GM12878 (cell line): ENCODE results near the gene HIF1AN. TPM values are rescaled to one million over a fixed set of nuclear protein-coding genes. Genes with fewer than 3 reads are reported as not detected.

Source experiments
- ATAC-seq: fragments of 200-7000 bp; cut with Tn5 transposase; 3 replicates; pipeline ENCODE4 v1.9.1; 2020; ENCODE audit warnings: mild to moderate bottlenecking, moderate library complexity
- BruUV-seq: library from RNA; stranded (reverse); fragments of 400-500 nt; replicated peaks from 2 replicates; lab custom pipeline; 2021; lab: Mats Ljungman, UMichigan
- CTCF ChIA-PET: fragments of 300-600 bp; sonication (Branson Sonifier 250); formaldehyde crosslinking; extraction: SDS; loops from one replicate; lab custom pipeline; 2021; ENCODE audit warnings: inconsistent platforms; lab: Yijun Ruan, JAX
- POLR2A ChIA-PET: fragments of 350-600 bp; formaldehyde crosslinking; extraction: SDS; loops from one replicate; lab custom pipeline; 2021; ENCODE audit warnings: inconsistent platforms; lab: Charles Lee
- RAD21 ChIA-PET: fragments of 300-600 bp; sonication (Branson Sonifier 250); formaldehyde crosslinking; loops from one replicate; lab custom pipeline; 2023; ENCODE audit warnings: antibody characterized with exemption; ENCODE audit not compliant: unreplicated experiment; lab: Charles Lee
- SMC1A ChIA-PET: fragments of 300-600 bp; sonication (Branson Sonifier 250); formaldehyde crosslinking; loops from one replicate; lab custom pipeline; 2023; ENCODE audit not compliant: unreplicated experiment, uncharacterized antibody; lab: Charles Lee
- DNase-seq: peaks from one replicate; pipeline ENCODE4 v3.0.0-alpha.2; 2011; ENCODE audit warnings: low read depth, low spot score
- FAIRE-seq: peaks from 3 replicates; lab custom pipeline; 2011; peaks lifted over from hg19 to GRCh38; lab: Jason Lieb, UNC
- H2AFZ ChIP-seq: 2 replicates; pipeline ENCODE4 v1.6.0; 2011; ENCODE audit warnings: low read depth, low read length, control low read depth; ENCODE audit not compliant: control insufficient read depth
- H3K27ac ChIP-seq: 2 replicates; pipeline ENCODE4 v1.5.1; 2011; ENCODE audit warnings: control low read depth; ENCODE audit not compliant: control insufficient read depth, insufficient read depth
- H3K27me3 ChIP-seq, 2 experiments: replicated peaks in 1 of 2; 2 replicates each; pipeline versions ENCODE4 v1.6.0 to v1.6.1; 2011; ENCODE audit warnings: low read length in 1 of 2; ENCODE audit not compliant: control insufficient read depth in 2 of 2, insufficient read depth in 2 of 2
- H3K36me3 ChIP-seq, 2 experiments: 2 replicates each; pipeline ENCODE4 v1.5.1; 2011; ENCODE audit warnings: low read length in 1 of 2; ENCODE audit not compliant: control insufficient read depth in 2 of 2, insufficient read depth in 2 of 2
- H3K4me1 ChIP-seq: 2 replicates; pipeline ENCODE4 v1.6.1; 2011; ENCODE audit warnings: mild to moderate bottlenecking, low read length, moderate library complexity, mixed read lengths; ENCODE audit not compliant: control insufficient read depth, insufficient read depth
- H3K4me2 ChIP-seq: 2 replicates; pipeline ENCODE4 v1.6.0; 2011; ENCODE audit warnings: control low read depth; ENCODE audit not compliant: control insufficient read depth, insufficient read depth
- H3K4me3 ChIP-seq: fragments of 200-600 bp; sonication (generic); 2 replicates; pipeline ENCODE4 v1.5.1; 2016
- H3K79me2 ChIP-seq: 2 replicates; pipeline ENCODE4 v1.6.0; 2011; ENCODE audit warnings: low read length; ENCODE audit not compliant: control insufficient read depth, insufficient read depth
- H3K9ac ChIP-seq: 2 replicates; pipeline ENCODE4 v1.8.0; 2011; ENCODE audit warnings: low read length, control low read depth, mixed read lengths; ENCODE audit not compliant: control insufficient read depth, insufficient read depth
- H3K9me3 ChIP-seq: replicated peaks from 3 replicates; pipeline ENCODE4 v1.5.1; 2011; ENCODE audit warnings: mild to moderate bottlenecking, low read length; ENCODE audit not compliant: control insufficient read depth, insufficient read depth
- H4K20me1 ChIP-seq: 2 replicates; pipeline ENCODE4 v1.6.0; 2011; ENCODE audit not compliant: control insufficient read depth, insufficient read depth
- IRF3 ChIP-seq: fragments of 450-650 bp; IDR thresholded peaks from 2 replicates; pipeline ENCODE4 v1.6.1; 2014; ENCODE audit warnings: mild to moderate bottlenecking
- RBBP5 ChIP-seq: fragments of 200-600 bp; sonication (generic); conservative IDR thresholded peaks from 2 replicates; pipeline ENCODE4 v1.6.1; 2016
- SMAD1 ChIP-seq: fragments of 450-650 bp; IDR thresholded peaks from 2 replicates; pipeline ENCODE4 v1.6.1; 2018; ENCODE audit warnings: mild to moderate bottlenecking, low read depth; ENCODE audit not compliant: partially characterized antibody
- WGBS: methylation state at CpG from one replicate; pipeline ENCODE4 v1.1.6; 2016; ENCODE audit warnings: low lambda C conversion rate; ENCODE audit not compliant: insufficient replicate concordance, insufficient coverage; ENCODE audit errors: missing lambda C conversion rate; 5-methylcytosine and 5-hydroxymethylcytosine counted together
- in situ Hi-C: fragments of 300-500 bp; cut with MboI; formaldehyde crosslinking; loops from 9 replicates; pipeline ENCODE4 v1.14.3; 2018; ENCODE audit warnings: mixed read lengths
- intact Hi-C: fragments of 100-400 bp; cut with micrococcal nuclease; formaldehyde crosslinking; loops from one replicate; pipeline ENCODE4 v1.14.2; 2022; ENCODE audit not compliant: unreplicated experiment
- polyA plus RNA-seq, 11 experiments: library from polyadenylated mRNA; depleted of rRNA in 4 of 11; unstranded in 6 of 11; stranded (reverse) in 5 of 11; fragments of >200 nt; fragmentation: Nextera tagmentation in 4 of 11; fragmentation: Illumina TruSeq in 1 of 11; extraction: Ambion mirVana in 4 of 11; extraction: Trizol in 1 of 11; gene quantifications; 1 replicate in 1 of 11; 2 replicates in 10 of 11; pipeline versions ENCODE4 v1.2.1 to v1.2.3, GENCODE V29; 2011 to 2016; ENCODE audit warnings: inconsistent platforms in 2 of 11, missing spikeins in 2 of 11, low read depth in 1 of 11
- total RNA-seq, 4 experiments: library from RNA; depleted of rRNA in 3 of 4; stranded (reverse); fragments of >200 nt in 3 of 4; fragmentation: Illumina TruSeq in 1 of 4; extraction: Trizol in 1 of 4; gene quantifications; 2 replicates each; pipeline versions ENCODE4 v1.2.1 to v1.2.3, GENCODE V29; 2013 to 2021
- TF ChIP-seq, protein P1 (sequence below): IDR thresholded peaks from 2 replicates; pipeline ENCODE4 v1.6.1; 2011; ENCODE audit warnings: low read depth, mild to moderate bottlenecking, low read length, moderate library complexity, borderline replicate concordance; ENCODE audit errors: extremely low read depth
- TF ChIP-seq, protein P2 (sequence below): IDR thresholded peaks from 2 replicates; pipeline ENCODE4 v1.6.1; 2012; ENCODE audit warnings: low read depth, low read length, improper control_type of control experiment

HIF1AN gene
- total and polyA plus RNA-seq, 10 of the 15 experiments (the other 5 are each of a cell fraction or from before 2014, with no cell fraction given), result 1.9 to 37.2 (median 15.2) TPM

DNA sequence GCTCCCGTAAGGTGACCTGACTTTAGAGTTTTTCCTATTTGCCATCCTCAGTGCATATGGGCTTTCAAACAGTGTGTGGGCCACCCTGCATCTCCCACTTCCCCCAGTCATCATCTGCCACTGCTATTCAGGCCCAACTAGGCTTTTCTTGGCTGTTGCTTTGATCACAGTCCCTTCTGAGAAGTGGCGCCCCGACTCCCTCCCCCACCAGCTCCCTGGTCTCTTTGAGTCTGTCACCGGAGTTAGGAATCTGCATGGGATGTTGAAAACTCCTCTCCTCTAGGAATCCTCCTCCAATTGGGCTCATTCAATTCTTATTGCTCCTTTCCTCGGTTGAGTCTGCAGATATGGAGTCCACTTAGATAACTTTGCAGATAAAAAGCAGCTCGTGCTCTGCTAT lies 32.1 kb downstream of the HIF1AN start:
- ATAC-seq, result no peak
- H3K36me3 ChIP-seq, result no peaks in the 10 kb centered on the region
- TF ChIP-seq, protein P1, sequence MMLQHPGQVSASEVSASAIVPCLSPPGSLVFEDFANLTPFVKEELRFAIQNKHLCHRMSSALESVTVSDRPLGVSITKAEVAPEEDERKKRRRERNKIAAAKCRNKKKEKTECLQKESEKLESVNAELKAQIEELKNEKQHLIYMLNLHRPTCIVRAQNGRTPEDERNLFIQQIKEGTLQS, result no peak
- TF ChIP-seq, protein P2, sequence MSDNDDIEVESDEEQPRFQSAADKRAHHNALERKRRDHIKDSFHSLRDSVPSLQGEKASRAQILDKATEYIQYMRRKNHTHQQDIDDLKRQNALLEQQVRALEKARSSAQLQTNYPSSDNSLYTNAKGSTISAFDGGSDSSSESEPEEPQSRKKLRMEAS, result no peak
- TF ChIP-seq SMAD1 (no peak), IRF3 (no peak), RBBP5 (no peak)
- TF ChIP-seq, all 136 proteins: peak for 0
- intact Hi-C loops, result no loop called here
- in situ Hi-C loops, result no loop called here
- BruUV-seq, result no TSS peak
- no peaks in the 10 kb centered on the region for H4K20me1 ChIP-seq
- H2AFZ ChIP-seq, result no peak overlapping the region
- FAIRE-seq (no peak), DNase-seq (no peak)
- H3K9ac ChIP-seq, result no peak overlapping the region
- peaks cover 7% of the 10 kb centered on the region in 2 experiments; a peak in 2 of 4 replicates for H3K27me3 ChIP-seq
- H3K27ac ChIP-seq, result no peak overlapping the region
- RAD21 ChIA-PET, result interaction anchor here (0.7 kb wide), 1 partner anchor 446 kb away, joined by 3 read pairs; no protein-coding TSS in a partner anchor
- POLR2A ChIA-PET, result no interaction called here
- SMC1A ChIA-PET, result no interaction called here
- 21% methylated on average over 6 of the region's 6 CpGs for WGBS
- no peak overlapping the region for H3K4me2 ChIP-seq
- H3K9me3 ChIP-seq, result no peaks in the 10 kb centered on the region
- CTCF ChIA-PET, result interaction anchor here (1.4 to 2.9 kb wide), 2 partner anchors 32 to 176 kb away, joined by 3 to 15 read pairs; partner anchors contain the start of gene HIF1AN
- no peaks in the 10 kb centered on the region for H3K4me1 ChIP-seq
- no peaks in the 10 kb centered on the region for H3K79me2 ChIP-seq
- no peak overlapping the region for H3K4me3 ChIP-seq
